ENCODE data around the gene PKHD1.

Gene PKHD1

GRCh38 chr6:51675020-51675921 is 412.1 kb downstream of the PKHD1 start:
- no peak overlapping the region for H3K4me3 ChIP-seq (ENCODE audit: low read depth, low read length)
- no peak for TF ChIP-seq CTCF (IDR thresholded peaks at IDR 0.05; ENCODE audit: borderline replicate concordance, insufficient read depth, low read depth, low read length)

GRCh38 chr6:51663525-51663924 is 423.9 kb downstream of the PKHD1 start:
- H3K4me3 ChIP-seq (ENCODE audit: low read depth, low read length), result no peak overlapping the region
- no peak for TF ChIP-seq CTCF (IDR thresholded peaks at IDR 0.05; ENCODE audit: borderline replicate concordance, insufficient read depth, low read depth, low read length)

- H3K4me3 ChIP-seq (ENCODE audit: low read depth, low read length), result no peak overlapping the region
- no peak for TF ChIP-seq CTCF (IDR thresholded peaks at IDR 0.05; ENCODE audit: borderline replicate concordance, insufficient read depth, low read depth, low read length)
Measured at GRCh38 chr6:51660767-51661166, 426.6 kb downstream of the PKHD1 start.

GRCh38 chr6:51657491-51657890 is 429.9 kb downstream of the PKHD1 start:
- no peak for TF ChIP-seq CTCF (IDR thresholded peaks at IDR 0.05; ENCODE audit: borderline replicate concordance, insufficient read depth, low read depth, low read length)
- no peak overlapping the region for H3K4me3 ChIP-seq (ENCODE audit: low read depth, low read length)

GRCh38 chr6:51655517-51655916 is 431.9 kb downstream of the PKHD1 start:
- no peak for TF ChIP-seq CTCF (IDR thresholded peaks at IDR 0.05; ENCODE audit: borderline replicate concordance, insufficient read depth, low read depth, low read length)
- H3K4me3 ChIP-seq (ENCODE audit: low read depth, low read length), result no peak overlapping the region

- H3K4me3 ChIP-seq (ENCODE audit: low read depth, low read length), result no peak overlapping the region
- no peak for TF ChIP-seq CTCF (IDR thresholded peaks at IDR 0.05; ENCODE audit: borderline replicate concordance, insufficient read depth, low read depth, low read length)
Measured at GRCh38 chr6:51654647-51655046, 432.8 kb downstream of the PKHD1 start.
